ENCODE data around the gene FAM219B.

DNA sequence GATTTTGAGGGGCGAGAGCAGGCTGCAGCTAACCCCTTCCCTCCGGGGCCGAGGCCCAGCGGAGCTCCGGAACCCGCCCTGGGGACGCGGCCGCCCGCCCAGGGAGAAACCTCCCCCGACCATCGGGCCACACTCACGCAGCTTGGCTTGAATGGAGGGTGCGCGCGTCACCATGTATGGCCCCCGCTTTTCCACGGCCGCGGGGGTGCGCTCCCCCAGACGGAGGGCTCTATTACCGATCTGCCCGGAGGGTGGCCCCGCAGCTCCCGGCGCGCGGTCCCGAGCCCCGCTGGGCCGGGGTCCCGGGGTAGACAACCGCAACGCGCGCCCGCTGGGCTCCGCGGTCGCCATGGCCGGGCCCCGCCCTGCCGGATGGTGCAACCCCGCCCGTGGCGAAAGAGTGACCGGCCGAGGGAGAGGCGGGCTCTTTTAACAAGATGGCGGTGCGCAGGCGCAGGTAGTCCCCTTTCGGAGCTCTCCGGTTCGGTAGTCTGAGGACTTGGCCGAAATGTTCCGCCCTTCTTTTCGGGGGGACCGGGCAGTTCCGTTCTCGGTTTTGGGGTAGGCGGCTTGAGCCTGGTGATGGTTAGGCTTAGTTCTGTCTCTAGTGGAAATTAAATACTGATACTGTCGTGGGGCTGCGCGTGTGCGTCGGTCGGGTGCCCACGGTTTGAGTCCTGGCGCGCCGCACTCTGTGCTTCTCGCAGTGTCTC lies at the start of gene FAM219B:
- TF ChIP-seq POLR2A (IDR thresholded peaks at IDR 0.05; ENCODE audit: low read depth, low read length) (peak; percentile 78), POLR2AphosphoS5 (IDR thresholded peaks at IDR 0.05; ENCODE audit: low read depth, low read length) (peak; percentile 49; the same call in 1 of the 2 replicates), TAF1 (IDR thresholded peaks at IDR 0.05; ENCODE audit: borderline replicate concordance, low read depth, low read length) (peak; percentile 60)
